Measurements from ENCODE around the gene ARRDC4.

Gene ARRDC4

GRCh38 chr15:97995881-97996603, 35.5 kb downstream of the ARRDC4 start:
- in situ Hi-C loops (cut with MboI; ENCODE audit: low sequenced_read_pairs) = no loop called here

GRCh38 chr15:97998307-97999071, 38.0 kb downstream of the ARRDC4 start:
- in situ Hi-C loops (cut with MboI; ENCODE audit: low sequenced_read_pairs) = no loop called here

DNA sequence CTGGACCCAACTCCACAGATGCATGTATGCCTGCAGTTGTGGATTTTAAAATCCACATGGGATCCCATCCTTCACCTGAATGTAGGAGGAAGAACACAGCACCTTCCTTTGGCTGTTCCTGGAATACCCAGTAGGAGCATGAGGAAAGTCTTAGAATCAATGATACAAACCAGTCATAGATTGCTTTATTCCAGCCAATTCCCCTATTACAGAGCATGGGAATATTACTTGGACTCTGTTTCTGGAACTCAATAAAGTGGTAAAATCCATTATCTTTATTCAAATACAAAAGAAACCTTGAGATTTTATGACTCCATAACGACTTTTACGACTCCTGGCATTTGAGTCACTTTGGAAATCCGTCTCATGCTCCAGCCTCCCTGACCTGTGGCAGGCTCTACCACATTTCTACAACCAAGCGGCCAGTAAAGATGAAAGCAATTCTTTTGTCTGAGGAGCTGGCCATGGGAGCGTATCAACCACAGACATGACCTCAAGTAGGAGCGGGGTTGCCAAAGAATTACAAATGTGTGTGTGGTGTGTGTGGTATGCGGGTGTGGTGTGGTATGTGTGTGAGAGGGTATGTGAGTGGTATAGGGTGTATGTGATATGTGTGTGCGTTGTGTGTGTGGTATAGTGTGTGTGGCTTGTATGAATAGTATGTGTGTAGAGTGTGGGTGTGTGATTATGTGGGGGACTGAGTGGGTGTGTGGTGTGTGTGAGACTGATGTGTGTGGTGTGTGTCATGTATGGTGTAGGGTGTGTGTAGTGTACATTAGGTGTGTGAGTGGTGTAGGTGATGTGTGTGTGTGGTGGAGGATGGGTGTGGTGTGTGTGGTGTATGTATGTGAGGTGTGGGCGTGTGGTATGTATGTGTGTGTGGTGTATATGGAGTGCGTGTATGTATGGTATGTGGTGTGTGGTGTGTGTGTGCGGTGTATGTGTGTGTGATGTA, 40.0 kb downstream of the ARRDC4 start:
- in situ Hi-C loops (cut with MboI; ENCODE audit: low sequenced_read_pairs) = no loop called here

GRCh38 chr15:98001663-98002194, 41.2 kb downstream of the ARRDC4 start:
- in situ Hi-C loops (cut with MboI; ENCODE audit: low sequenced_read_pairs) = no loop called here

DNA sequence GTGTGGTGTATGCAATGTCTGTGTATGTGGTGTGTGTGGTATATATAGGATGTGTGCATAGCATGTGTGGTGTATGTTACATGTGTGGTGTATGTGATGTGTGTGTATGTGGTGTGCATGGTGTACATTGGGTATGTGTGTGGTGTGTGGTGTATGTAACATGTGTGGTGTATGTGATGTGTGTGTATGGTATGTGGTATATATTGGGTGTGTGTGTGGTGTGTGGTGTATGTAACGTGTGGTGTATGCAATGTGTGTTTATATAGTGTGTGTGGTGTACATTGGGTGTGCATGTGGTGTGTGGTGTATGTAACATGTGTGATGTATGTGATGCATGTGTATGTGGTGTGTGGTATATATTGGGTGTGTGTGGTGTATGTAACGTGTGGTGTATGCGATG, 41.9 kb downstream of the ARRDC4 start:
- in situ Hi-C loops (cut with MboI; ENCODE audit: low sequenced_read_pairs) = no loop called here

- in situ Hi-C loops (cut with MboI; ENCODE audit: low sequenced_read_pairs) = no loop called here
Observed at GRCh38 chr15:98002866-98003265, 42.4 kb downstream of the ARRDC4 start.

- in situ Hi-C loops (cut with MboI; ENCODE audit: low sequenced_read_pairs) = no loop called here
Observed at GRCh38 chr15:98003518-98003917, 43.0 kb downstream of the ARRDC4 start.

- in situ Hi-C loops (cut with MboI; ENCODE audit: low sequenced_read_pairs) = no loop called here
Observed at GRCh38 chr15:98003996-98004395, 43.5 kb downstream of the ARRDC4 start.

DNA sequence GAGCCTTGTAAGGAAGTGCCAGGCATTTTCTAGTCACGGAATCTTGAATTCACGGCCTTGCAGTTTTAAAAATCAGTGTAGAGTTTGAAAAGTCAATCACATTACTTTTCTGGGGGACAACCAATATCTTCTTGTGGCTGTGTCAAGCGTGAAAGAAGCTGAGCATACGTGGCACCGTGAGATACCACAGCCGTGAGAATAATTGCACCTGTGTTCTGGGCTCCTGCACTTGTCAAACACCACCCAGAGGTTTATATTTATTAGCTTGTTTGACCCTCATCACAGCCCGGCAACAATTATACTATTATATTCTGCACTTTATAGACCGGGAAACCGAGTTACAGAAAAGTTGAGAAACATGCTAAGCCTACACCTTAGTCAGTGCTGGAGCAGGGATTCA, 45.2 kb downstream of the ARRDC4 start:
- in situ Hi-C loops (cut with MboI; ENCODE audit: low sequenced_read_pairs) = no loop called here

GRCh38 chr15:98009169-98009568, 48.7 kb downstream of the ARRDC4 start:
- in situ Hi-C loops (cut with MboI; ENCODE audit: low sequenced_read_pairs) = no loop called here

DNA sequence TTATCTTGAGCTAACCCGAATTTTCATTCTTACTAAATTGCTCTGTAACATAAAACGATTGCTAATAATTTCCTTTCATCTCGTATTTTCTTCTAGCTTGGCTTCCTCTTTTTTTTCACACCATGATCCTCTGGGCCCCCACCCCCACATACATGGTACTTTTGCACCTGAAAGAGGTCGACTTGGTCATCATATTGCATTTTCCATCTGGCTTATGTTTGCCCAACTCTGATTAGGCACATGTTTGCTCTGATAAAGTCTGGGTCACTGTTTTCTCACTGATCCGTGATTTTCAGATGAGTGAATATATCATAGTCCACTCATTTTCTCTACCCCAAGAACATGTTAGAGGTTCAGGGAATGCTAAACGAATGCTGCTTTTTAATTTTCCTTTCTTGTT, 49.5 kb downstream of the ARRDC4 start:
- in situ Hi-C loops (cut with MboI; ENCODE audit: low sequenced_read_pairs) = no loop called here

DNA sequence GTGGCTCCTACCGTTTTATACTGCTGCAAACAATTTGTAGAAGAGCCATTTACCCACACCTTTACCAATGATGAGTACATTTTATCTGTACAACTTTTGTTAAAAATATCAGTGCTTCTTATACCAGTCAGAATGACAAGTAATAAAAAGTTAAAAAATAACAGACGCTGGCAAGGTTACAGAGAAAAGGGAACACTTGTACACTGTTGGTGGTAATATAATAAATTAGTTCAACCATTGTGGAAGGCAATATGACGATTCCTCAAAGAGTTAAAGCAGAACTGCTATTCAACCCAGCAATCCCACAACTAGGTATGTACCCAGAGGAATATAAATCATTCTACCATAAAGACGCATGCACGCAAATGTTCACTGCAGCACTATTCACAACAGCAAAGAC, 51.9 kb downstream of the ARRDC4 start:
- in situ Hi-C loops (cut with MboI; ENCODE audit: low sequenced_read_pairs) = no loop called here

DNA sequence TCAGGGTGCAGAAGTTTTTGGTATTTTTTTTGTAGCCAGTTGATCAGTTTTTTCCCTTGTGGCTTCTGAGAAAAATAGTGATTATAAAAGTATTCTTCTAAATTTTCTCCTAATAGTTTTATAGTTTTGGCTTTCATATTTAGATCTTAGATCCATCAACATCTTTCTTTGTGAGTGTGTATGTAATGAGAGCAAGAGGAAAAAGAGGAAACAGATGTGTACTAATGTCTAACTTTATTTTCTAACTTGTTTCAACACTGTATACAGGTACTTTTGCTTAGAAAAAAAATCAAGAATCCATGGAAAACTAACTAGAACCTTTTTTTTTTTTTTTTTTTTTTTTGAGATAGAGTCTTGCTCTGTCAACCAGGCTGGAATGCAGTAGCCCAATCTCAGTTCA, 53.1 kb downstream of the ARRDC4 start:
- in situ Hi-C loops (cut with MboI; ENCODE audit: low sequenced_read_pairs) = no loop called here

GRCh38 chr15:98017150-98017964, 56.9 kb downstream of the ARRDC4 start:
- in situ Hi-C loops (cut with MboI; ENCODE audit: low sequenced_read_pairs) = no loop called here

DNA sequence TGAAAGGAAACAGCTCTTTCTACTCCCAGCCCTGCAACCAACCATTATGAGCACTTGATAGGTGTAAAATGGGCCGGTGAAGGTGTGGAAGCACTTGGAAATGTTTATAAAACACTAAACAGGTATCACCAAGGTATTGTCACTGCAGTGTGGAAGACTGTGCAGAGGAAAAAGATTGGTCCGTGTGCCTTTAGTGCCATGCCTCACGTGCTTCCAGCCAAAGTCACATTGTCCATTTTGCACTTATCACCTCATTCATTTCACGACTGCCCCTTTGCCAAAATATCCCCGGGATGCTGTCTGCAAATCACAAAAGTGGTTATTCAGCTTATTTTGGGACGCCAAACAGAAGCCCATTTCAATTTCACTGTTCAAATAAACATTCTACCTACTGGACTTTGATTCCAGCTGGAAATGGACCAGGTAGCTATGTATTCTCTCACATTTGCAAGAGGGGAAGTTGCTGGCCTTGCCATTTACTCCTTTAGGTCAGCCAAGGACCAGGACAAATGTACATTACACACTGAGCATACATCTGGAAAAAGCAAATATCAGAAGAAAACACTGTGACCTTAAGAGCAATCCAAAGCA, 58.4 kb downstream of the ARRDC4 start:
- in situ Hi-C loops (cut with MboI; ENCODE audit: low sequenced_read_pairs) = no loop called here

Data from hTERT RPE-1 (cell line).